HEK293T (cell line): ENCODE measurements around the gene HHAT.

Experiments
- CTCF ChIA-PET: fragments of 350-600 bp; formaldehyde crosslinking; extraction: SDS; loops from one replicate; lab custom pipeline; 2021; ENCODE audit warnings: antibody characterized with exemption, inconsistent platforms; lab: Yijun Ruan, JAX
- POLR2A ChIA-PET: fragments of 350-600 bp; formaldehyde crosslinking; extraction: SDS; loops from one replicate; lab custom pipeline; 2020; ENCODE audit warnings: antibody characterized with exemption, inconsistent platforms; lab: Yijun Ruan, JAX
- DNase-seq: peaks from one replicate; pipeline ENCODE4 v3.0.0; 2012; ENCODE audit warnings: mixed read lengths; ENCODE audit errors: extremely low spot score
- ARNT ChIP-seq: fragments of 450-650 bp; IDR thresholded peaks from 2 replicates; pipeline ENCODE4 v1.6.1; 2017; ENCODE audit warnings: mild to moderate bottlenecking
- BHLHE40 ChIP-seq: fragments of 450-650 bp; IDR thresholded peaks from 2 replicates; pipeline ENCODE4 v1.6.1; 2016; ENCODE audit warnings: mild to moderate bottlenecking, moderate library complexity, borderline replicate concordance
- CTBP1 ChIP-seq: fragments of 450-650 bp; IDR thresholded peaks from 2 replicates; pipeline ENCODE4 v1.6.1; 2016; ENCODE audit warnings: borderline replicate concordance
- ELF4 ChIP-seq: fragments of 450-650 bp; IDR thresholded peaks from 2 replicates; pipeline ENCODE4 v1.6.1; 2017; ENCODE audit warnings: antibody characterized with exemption
- FOXA1 ChIP-seq: fragments of 450-650 bp; IDR thresholded peaks from 2 replicates; pipeline ENCODE4 v1.6.1; 2016; ENCODE audit warnings: mild to moderate bottlenecking
- FOXK2 ChIP-seq: fragments of 450-650 bp; IDR thresholded peaks from 2 replicates; pipeline ENCODE4 v1.6.1; 2016; ENCODE audit warnings: mild to moderate bottlenecking
- FOXM1 ChIP-seq: fragments of 450-650 bp; IDR thresholded peaks from 2 replicates; pipeline ENCODE4 v1.6.1; 2017; ENCODE audit warnings: mild to moderate bottlenecking, borderline replicate concordance
- HDGF ChIP-seq: fragments of 450-650 bp; IDR thresholded peaks from 2 replicates; pipeline ENCODE4 v1.6.1; 2017; ENCODE audit warnings: antibody characterized with exemption, borderline replicate concordance
- L3MBTL2 ChIP-seq: fragments of 450-650 bp; conservative IDR thresholded peaks from 2 replicates; pipeline ENCODE4 v1.6.1; 2016; ENCODE audit warnings: mild to moderate bottlenecking
- LEF1 ChIP-seq: fragments of 450-650 bp; IDR thresholded peaks from 2 replicates; pipeline ENCODE4 v1.6.1; 2017; ENCODE audit warnings: mild to moderate bottlenecking, borderline replicate concordance
- NFRKB ChIP-seq: fragments of 450-650 bp; IDR thresholded peaks from 2 replicates; pipeline ENCODE4 v1.6.1; 2016; ENCODE audit warnings: mild to moderate bottlenecking, moderate library complexity
- PKNOX1 ChIP-seq: fragments of 450-650 bp; IDR thresholded peaks from 2 replicates; pipeline ENCODE4 v1.6.1; 2016
- SP1 ChIP-seq: fragments of 450-650 bp; IDR thresholded peaks from 2 replicates; pipeline ENCODE4 v1.6.1; 2017
- SUZ12 ChIP-seq: fragments of 450-650 bp; IDR thresholded peaks from 2 replicates; pipeline ENCODE4 v1.6.1; 2016; ENCODE audit warnings: mild to moderate bottlenecking
- TARDBP ChIP-seq: fragments of 450-650 bp; IDR thresholded peaks from 2 replicates; pipeline ENCODE4 v1.6.1; 2016
- ZNF384 ChIP-seq: fragments of 450-650 bp; IDR thresholded peaks from 2 replicates; pipeline ENCODE4 v1.6.1; 2016

The HHAT gene

DNA sequence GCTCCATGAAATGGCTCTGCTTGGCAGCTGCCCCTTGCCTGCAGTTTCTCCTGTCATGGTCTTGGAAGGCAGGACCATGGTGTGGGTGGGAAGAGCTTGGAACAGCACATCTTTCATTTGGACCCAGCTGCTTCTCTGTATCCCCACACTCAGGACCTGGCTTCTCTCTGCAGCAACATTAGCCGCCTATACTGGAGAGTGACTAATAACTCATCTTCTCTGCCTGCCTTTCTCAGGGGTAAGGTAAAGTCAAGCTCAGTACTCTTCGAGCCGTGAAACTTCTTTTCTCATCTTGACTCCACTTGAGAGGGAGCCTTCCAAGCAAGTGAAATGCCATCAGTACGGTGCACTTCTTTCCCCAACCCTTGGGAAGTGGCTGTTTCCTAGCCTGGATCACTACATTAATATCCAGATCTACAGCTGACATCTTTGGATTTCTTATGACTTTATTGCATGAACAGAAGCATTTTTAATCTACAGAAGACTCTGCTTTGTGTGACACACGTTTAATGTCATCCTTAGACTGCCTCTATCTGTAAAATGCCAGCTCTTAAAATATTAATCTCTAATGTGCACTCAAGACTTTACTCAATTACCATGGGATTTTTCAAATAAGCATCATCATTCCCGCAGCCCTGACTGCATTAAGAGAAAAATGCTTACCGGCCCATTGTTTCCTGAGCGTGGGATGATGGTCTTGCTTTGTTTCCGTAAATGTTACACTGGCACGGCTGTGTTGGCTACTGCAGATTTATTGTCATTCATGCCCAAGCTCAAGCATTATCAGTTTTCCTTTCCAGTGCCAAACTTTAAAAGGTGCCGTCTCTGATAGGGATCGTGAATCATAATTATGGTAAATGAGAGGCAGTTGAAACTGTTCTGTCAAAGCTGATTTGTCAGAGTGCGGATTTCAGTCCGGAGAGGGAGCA is 242.9 kb downstream of the HHAT start:
- TF ChIP-seq L3MBTL2 (no peak), SUZ12 (no peak), PKNOX1 (no peak), SP1 (no peak), ARNT (no peak), BHLHE40 (no peak), HDGF (no peak), FOXA1 (no peak), FOXK2 (no peak), CTBP1 (no peak), FOXM1 (no peak), NFRKB (no peak), ZNF384 (no peak), TARDBP (no peak), ELF4 (no peak), LEF1 (no peak)
- no peak for DNase-seq
- CTCF ChIA-PET: no interaction called here
- POLR2A ChIA-PET: no interaction called here

GRCh38 chr1:210573141-210573540 is 244.4 kb downstream of the HHAT start:
- CTCF ChIA-PET: no interaction called here
- POLR2A ChIA-PET: no interaction called here
- TF ChIP-seq ZNF384: no peak
- TF ChIP-seq FOXA1: no peak
- no peak for TF ChIP-seq NFRKB
- TF ChIP-seq ELF4: no peak
- no peak for TF ChIP-seq SUZ12
- no peak for TF ChIP-seq FOXM1
- no peak for TF ChIP-seq SP1
- TF ChIP-seq ARNT: no peak
- no peak for TF ChIP-seq CTBP1
- TF ChIP-seq TARDBP: no peak
- TF ChIP-seq FOXK2: no peak
- DNase-seq: no peak

DNA sequence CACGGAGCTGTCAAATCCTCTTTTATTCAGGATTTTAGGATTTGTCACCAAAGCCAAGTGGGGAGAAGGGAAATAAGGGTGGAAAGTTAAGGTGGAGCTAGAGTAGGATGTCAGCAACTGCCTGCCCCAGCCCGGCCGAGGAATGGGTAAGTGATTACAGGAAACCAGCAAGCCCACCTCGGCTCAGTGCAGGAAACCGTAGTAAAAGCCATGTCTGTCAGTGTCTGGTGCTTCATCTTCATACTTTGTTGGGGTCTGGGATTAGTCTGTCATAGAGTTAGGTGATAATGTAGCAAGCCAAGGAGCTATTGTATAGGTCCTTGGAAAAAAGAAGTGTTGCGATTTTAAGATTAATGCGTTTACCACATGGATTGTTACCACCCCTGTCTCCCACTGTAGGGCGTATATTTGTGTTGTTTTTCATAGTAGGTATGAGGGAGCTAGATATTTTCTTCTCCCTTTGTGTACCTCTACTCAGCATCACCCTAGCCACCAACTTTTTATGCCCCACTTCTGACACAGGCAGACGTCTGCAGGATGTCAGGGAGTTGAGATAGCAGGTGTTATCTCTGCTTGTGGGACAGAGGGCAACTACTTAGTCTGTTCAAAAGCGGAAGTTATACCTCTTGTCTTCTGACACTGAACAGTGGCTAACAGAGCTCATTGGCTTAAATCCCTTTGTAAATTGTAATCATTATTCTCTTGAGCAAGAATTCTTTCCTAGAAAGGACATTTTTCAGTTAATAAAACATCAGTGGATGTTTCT is 253.7 kb downstream of the HHAT start:
- TF ChIP-seq ELF4 (no peak), BHLHE40 (no peak), ZNF384 (no peak), PKNOX1 (no peak), FOXM1 (no peak), SP1 (no peak), LEF1 (no peak), TARDBP (no peak), FOXK2 (no peak), NFRKB (no peak), CTBP1 (no peak), L3MBTL2 (no peak), FOXA1 (no peak), ARNT (no peak), SUZ12 (no peak), HDGF (no peak)
- CTCF ChIA-PET: interaction anchor here (1.0 to 1.1 kb wide), 2 partner anchors 339 to 552 kb away, joined by 3 to 7 read pairs; partner anchors contain the start of gene KCNH1
- POLR2A ChIA-PET: no interaction called here
- no peak for DNase-seq

DNA sequence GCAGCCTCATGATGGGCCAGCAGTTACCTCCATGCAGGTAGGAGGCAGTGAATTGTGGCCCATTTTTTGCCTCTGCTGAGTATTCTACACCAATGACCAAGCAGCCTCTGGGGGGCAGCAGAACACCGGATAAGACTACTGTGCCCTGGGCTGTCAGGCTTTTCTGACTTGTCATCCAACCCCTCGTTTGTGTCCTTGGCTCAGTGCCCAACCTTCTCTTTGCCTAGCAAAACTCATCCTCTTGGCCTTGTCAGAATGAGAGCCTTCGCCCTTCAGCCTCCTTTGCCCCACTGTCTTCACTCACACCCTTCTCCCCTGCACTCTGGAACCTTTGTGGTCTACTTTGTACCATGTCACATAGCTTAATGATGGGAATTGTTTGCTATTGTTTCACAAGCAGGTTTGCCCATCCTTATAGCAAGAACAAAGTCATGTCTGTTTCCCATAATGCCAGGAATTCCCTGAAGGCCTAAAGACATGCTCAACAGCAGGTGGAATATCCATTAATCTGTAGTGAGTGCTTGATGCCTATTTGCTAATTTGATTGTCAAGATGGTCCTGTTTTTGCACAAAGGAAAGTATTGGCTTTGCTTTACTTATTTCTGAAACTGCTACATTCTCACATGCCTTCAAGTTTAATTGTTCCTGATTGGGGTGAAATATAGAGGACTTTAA is 255.9 kb downstream of the HHAT start:
- peak; percentile 90 for DNase-seq
- ChIA-PET POLR2A (no interaction called here), CTCF (interaction anchor here (0.7 to 1.5 kb wide), 3 partner anchors 37 to 549 kb away, joined by 3 to 9 read pairs (median 3); partner anchors contain the start of gene KCNH1)
- TF ChIP-seq CTBP1 (no peak), HDGF (no peak), NFRKB (no peak), SUZ12 (no peak), PKNOX1 (0 out of 2 replicates have a peak, but pooled peaks have one; percentile 11)

DNA sequence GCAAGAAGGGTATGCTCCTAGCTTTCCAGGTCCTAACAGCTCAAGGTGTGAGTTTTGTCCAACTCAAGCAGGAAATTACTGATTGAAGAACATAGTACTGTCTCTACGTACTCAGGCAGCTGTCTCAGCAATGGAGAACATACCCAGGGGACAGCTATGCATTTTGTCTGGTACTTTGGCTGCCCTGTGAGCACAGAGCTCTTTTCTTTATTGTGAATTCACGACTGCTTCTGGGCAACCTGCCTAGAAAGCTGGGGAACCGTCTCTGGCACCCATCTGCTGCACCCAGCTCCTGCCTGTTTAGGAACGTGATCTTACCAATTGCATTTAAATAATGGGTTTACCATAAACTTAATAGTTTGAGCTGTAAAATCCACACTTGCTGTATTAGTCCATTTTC is 258.1 kb downstream of the HHAT start:
- no peak for TF ChIP-seq TARDBP
- no peak for TF ChIP-seq BHLHE40
- TF ChIP-seq FOXK2: no peak
- TF ChIP-seq HDGF: no peak
- no peak for TF ChIP-seq FOXA1
- no peak for TF ChIP-seq ARNT
- TF ChIP-seq ZNF384: no peak
- no peak for TF ChIP-seq NFRKB
- no peak for TF ChIP-seq SP1
- TF ChIP-seq PKNOX1: no peak
- TF ChIP-seq FOXM1: no peak
- no peak for TF ChIP-seq L3MBTL2
- ChIA-PET POLR2A (no interaction called here), CTCF (no interaction called here)
- no peak for DNase-seq
